Heart left ventricle (tissue), 16 donors: ENCODE measurements around the gene ST8SIA6. TPM values are rescaled to one million over a fixed set of nuclear protein-coding genes. Genes with fewer than 3 reads are reported as not detected.
"Not testable (repeated sequence)": the region's sequence is repeated elsewhere in the genome, so short reads cannot be mapped to it uniquely, and the experiment has no call there.

ENCODE experiments used
- ATAC-seq, 4 donors: fragments of 200-7000 bp; cut with Tn5 transposase; one replicate each; pipeline ENCODE4 v1.9.1; 2020 to 2022; ENCODE audit warnings: moderate library complexity in 4 of 4, mild to moderate bottlenecking in 3 of 4, moderate number of reproducible peaks in 1 of 4
- DNase-seq, 5 donors: peaks; one replicate each; pipeline ENCODE4 v3.0.0-alpha.2; 2020
- H3K27ac ChIP-seq, 12 donors: fragments of 200-600 bp; sonication (generic) in 4 of 12; one replicate each; pipeline versions ENCODE4 v1.5.0 to v1.8.0; 2016 to 2022; ENCODE audit warnings: mild to moderate bottlenecking in 2 of 12
- H3K27me3 ChIP-seq, 9 donors: fragments of 200-600 bp; sonication (generic) in 2 of 9; one replicate each; pipeline versions ENCODE4 v1.5.1 to v1.8.0; 2016 to 2022; ENCODE audit warnings: mild to moderate bottlenecking in 3 of 9
- H3K36me3 ChIP-seq, 9 donors: fragments of 200-600 bp; sonication (generic) in 2 of 9; one replicate each; pipeline versions ENCODE4 v1.5.0 to v1.8.0; 2018 to 2022; ENCODE audit warnings: mild to moderate bottlenecking in 2 of 9
- H3K4me1 ChIP-seq, 12 donors: fragments of 200-600 bp; sonication (generic) in 4 of 12; one replicate each; pipeline versions ENCODE4 v1.5.0 to v1.8.0; 2016 to 2022; ENCODE audit warnings: mild to moderate bottlenecking in 3 of 12
- H3K4me3 ChIP-seq, 12 donors: fragments of 200-600 bp; sonication (generic) in 4 of 12; one replicate each; pipeline versions ENCODE4 v1.5.0 to v1.8.0; 2017 to 2022; ENCODE audit warnings: mild to moderate bottlenecking in 9 of 12, moderate library complexity in 4 of 12
- H3K9me3 ChIP-seq, 12 donors: fragments of 200-600 bp; sonication (generic) in 4 of 12; one replicate each; pipeline versions ENCODE4 v1.5.0 to v1.8.0; 2016 to 2022; ENCODE audit warnings: mild to moderate bottlenecking in 1 of 12
- CTCF ChIP-seq, 12 donors: fragments of 200-600 bp; sonication (generic) in 4 of 12; IDR thresholded peaks; one replicate each; pipeline versions ENCODE4 v1.5.0 to v1.8.0; 2018 to 2022; ENCODE audit warnings: antibody characterized with exemption in 12 of 12, mild to moderate bottlenecking in 5 of 12
- POLR2A ChIP-seq, 2 donors: fragments of 450-650 bp; IDR thresholded peaks; one replicate each; pipeline ENCODE4 v1.6.1; 2017; ENCODE audit warnings: antibody characterized with exemption in 2 of 2, mild to moderate bottlenecking in 2 of 2, moderate library complexity in 2 of 2
- WGBS, 4 donors: extraction: QIAGEN DNeasy Blood & Tissue Kit in 2 of 4; methylation state at CpG; one replicate each; pipeline versions ENCODE4 v1.1.5 to v1.1.7; 2013 to 2018; 5-methylcytosine and 5-hydroxymethylcytosine counted together
- intact Hi-C, 10 donors: fragments of 100-400 bp; cut with DNase I; formaldehyde crosslinking; loops; one replicate each; pipeline versions ENCODE4 v1.11.1 to v1.14.2; 2022
- long read RNA-seq, 3 donors: library from polyadenylated mRNA; unstranded; transcript quantifications; one replicate each; pipeline ENCODE4 v2.0.0, GENCODE V29; 2020 to 2021
- polyA plus RNA-seq, 2 donors: library from polyadenylated mRNA; stranded (reverse); fragments of 200-250 nt; gene quantifications; one replicate each; pipeline ENCODE4 v1.2.3, GENCODE V29; 2013
- total RNA-seq, 9 donors: library from RNA; depleted of rRNA in 2 of 9; stranded (reverse); fragments of >200 nt in 2 of 9; fragmentation: NEBNext Ultra II Directional in 3 of 9; extraction: Animal tissue kit (Norgen Biotek cat#: 25700) in 3 of 9; gene quantifications; one replicate each; pipeline versions ENCODE4 v1.1.0 to v1.2.4, GENCODE V29; 2016 to 2023
- donor health status: ischemic (EF 13 %, LVEDD 7.1; RV severe dilation, severe dysfunction).
- donor health status: healthy with polysubstance abuse.
- donor health status: DM: no; HTN: yes; CAD: no.
- donor health status: DM: no; HTN: no; CAD: no.
- donor health status: ischemic (EF 25% LVEDD 6.9; RV normal size, moderate dysfunction).
- donor health status: ischemic (EF 25% LVEDD 5.7; RV mildly dilated, moderate dysfunction).
- donor health status: healthy.
- donor health status: DM: yes; HTN: yes; CAD: no.
- donor health status: ischemic (EF 35%, LVEDD 5.7; RV mildly dilated, moderate dysfunction).
- donor health status: nonischemic (EF 11% LVEDD 7.7; RV severe dilation, severe dysfunction).
- donor health status: DM: yes; HTN: yes; CAD: no.
- donor health status: PGD.
- donor health status: ischemic (EF 29% LVEDD 5.4; RV normal size, mild dysfunction).
- donor health status: nonischemic (EF 23%, LVEDD 6.1; RV moderate dilation, normal function).

ST8SIA6 gene
- 10 to 100 TPM in 1 of 9 donors, 1 to 10 TPM in 8; 2.6 to 10.1 (median 5.2) TPM for total RNA-seq
- polyA plus RNA-seq: 1 to 10 TPM in 1 of 2 donors, under 1 TPM in 1; 0.80 to 3.6 TPM
- long read RNA-seq, donor 1, partial matches to known transcripts: 1 of 3 reads
- long read RNA-seq, donor 1, other reads (novel, unspliced or antisense): 2 of 3 reads
- long read RNA-seq, donor 2, partial matches to known transcripts: 0 of 1 reads
- long read RNA-seq, donor 2, other reads (novel, unspliced or antisense): 0 of 1 reads
- long read RNA-seq, donor 3, partial matches to known transcripts: 0 of 4 reads
- long read RNA-seq, donor 3, other reads (novel, unspliced or antisense): 4 of 4 reads

- Histone ChIP-seq H3K27ac (peak within 1 kb of the TSS; percentile 57 to 87 (median 78)), H3K4me3 (peak within 1 kb of the TSS; percentile 51 to 81 (median 61)), H3K36me3 (peaks cover 0 to 11% (median 0%) of the 10 kb centered on the region in 9 donors), H3K27me3 (peaks cover 0 to 25% (median 10%) of the 10 kb centered on the region in 9 donors), H3K9me3 (peaks cover 0 to 17% (median 5%) of the 10 kb centered on the region in 12 donors), H3K4me1 (peaks cover 0 to 16% (median 0%) of the 10 kb centered on the region in 12 donors)
- peak; percentile 42 to 76 (median 50) for DNase-seq
- peak in 3 of 4 donors; percentile 72 to 84 (median 80) for ATAC-seq
- TF ChIP-seq POLR2A (IDR thresholded peaks at IDR 0.05): peak in 1 of 2 donors; percentile 37
- TF ChIP-seq CTCF (IDR thresholded peaks at IDR 0.05): peak in 2 of 12 donors; percentile 20 to 23
- 3 to 32% (median 5%) methylated on average over 10 to 91 of the region's 91 CpGs for WGBS, 4 donors
- intact Hi-C loops: loop anchor here in 2 of 10 donors (5.0 to 10.0 kb wide), 2 partner anchors 130 to 143 kb away; no protein-coding TSS in a partner anchor
Observed at GRCh38 chr10:17454161-17455014, at the start of gene ST8SIA6. Gene ST8SIA6, minus strand, starts transcription at chr10:17454595. Its CDS starts 340 bp downstream, at chr10:17454255.

GRCh38 chr10:17503795-17504194 is 49.4 kb upstream of the ST8SIA6 start:
- DNase-seq (no peak), ATAC-seq (no peak)
- Histone ChIP-seq H3K9me3 (no peaks in the 10 kb centered on the region), H3K4me1 (peaks cover 0 to 22% (median 0%) of the 10 kb centered on the region in 12 donors), H3K4me3 (no peak overlapping the region), H3K36me3 (no peaks in the 10 kb centered on the region), H3K27ac (no peak overlapping the region), H3K27me3 (no peaks in the 10 kb centered on the region)
- TF ChIP-seq CTCF (IDR thresholded peaks at IDR 0.05) (no peak), POLR2A (IDR thresholded peaks at IDR 0.05) (no peak)
- intact Hi-C loops: no loop called here
- WGBS, 4 donors: 76 to 81% (median 78%) methylated on average over 7 of the region's 7 CpGs

GRCh38 chr10:17502814-17503213 is 48.4 kb upstream of the ST8SIA6 start:
- H3K36me3 ChIP-seq: no peaks in the 10 kb centered on the region
- no peak overlapping the region for H3K4me3 ChIP-seq
- ATAC-seq (no peak), DNase-seq (no peak)
- H3K9me3 ChIP-seq: no peaks in the 10 kb centered on the region
- H3K4me1 ChIP-seq: peaks cover 0 to 19% (median 0%) of the 10 kb centered on the region in 12 donors
- 66 to 76% (median 74%) methylated on average over 2 of the region's 2 CpGs for WGBS, 4 donors
- H3K27ac ChIP-seq: no peak overlapping the region
- intact Hi-C loops: no loop called here
- no peaks in the 10 kb centered on the region for H3K27me3 ChIP-seq
- TF ChIP-seq CTCF (IDR thresholded peaks at IDR 0.05) (no peak), POLR2A (IDR thresholded peaks at IDR 0.05) (no peak)

- H3K4me1 ChIP-seq, H3K36me3 ChIP-seq, H3K4me3 ChIP-seq, H3K27me3 ChIP-seq, H3K9me3 ChIP-seq, intact Hi-C loops, H3K27ac ChIP-seq, ATAC-seq, DNase-seq: not testable (repeated sequence)
- 90 to 95% (median 92%) methylated on average over 5 of the region's 5 CpGs for WGBS, 4 donors
Observed at GRCh38 chr10:17499014-17499413, 44.6 kb upstream of the ST8SIA6 start.
